Measurements from ENCODE around the gene SHROOM1. TPM values are rescaled to one million over a fixed set of nuclear protein-coding genes. Genes with fewer than 3 reads are reported as not detected.

The SHROOM1 gene
- total and polyA plus RNA-seq, 2 donors (not counting 3 experiments of a cell fraction or from before 2014, with no cell fraction given), result 12.8 to 20.9 TPM

- no peak overlapping the region for H3K27ac ChIP-seq (ENCODE audit: insufficient read depth, low read depth, low read length)
- no peaks in the 10 kb centered on the region for H3K27me3 ChIP-seq (ENCODE audit: control insufficient read depth in 2 of 2, insufficient read depth in 2 of 2, low read length in 2 of 2)
- TF ChIP-seq FOS (IDR thresholded peaks at IDR 0.05; ENCODE audit: borderline replicate concordance, insufficient read depth, low read length), result no peak
- TF ChIP-seq JUN (IDR thresholded peaks at IDR 0.05; ENCODE audit: borderline replicate concordance, insufficient read depth, insufficient read length, low read depth), result no peak
- TF ChIP-seq MYC (IDR thresholded peaks at IDR 0.05; ENCODE audit: low read depth, low read length), result no peak
- no peak for TF ChIP-seq POLR2AphosphoS5 (IDR thresholded peaks at IDR 0.05; ENCODE audit: insufficient read depth, low read depth, low read length)
- TF ChIP-seq POLR2A (IDR thresholded peaks at IDR 0.05; ENCODE audit: low read depth, low read length), result no peak
- TF ChIP-seq EZH2 (IDR thresholded peaks at IDR 0.05; ENCODE audit: borderline replicate concordance, low read depth, low read length, severe bottlenecking), result no peak
- no peak for TF ChIP-seq GATA2 (IDR thresholded peaks at IDR 0.05; ENCODE audit: insufficient read depth, insufficient read length, low read depth, low read length)
- no peak for TF ChIP-seq MAX (IDR thresholded peaks at IDR 0.05; ENCODE audit: insufficient read depth, insufficient read length)
- TF ChIP-seq, protein P1, sequence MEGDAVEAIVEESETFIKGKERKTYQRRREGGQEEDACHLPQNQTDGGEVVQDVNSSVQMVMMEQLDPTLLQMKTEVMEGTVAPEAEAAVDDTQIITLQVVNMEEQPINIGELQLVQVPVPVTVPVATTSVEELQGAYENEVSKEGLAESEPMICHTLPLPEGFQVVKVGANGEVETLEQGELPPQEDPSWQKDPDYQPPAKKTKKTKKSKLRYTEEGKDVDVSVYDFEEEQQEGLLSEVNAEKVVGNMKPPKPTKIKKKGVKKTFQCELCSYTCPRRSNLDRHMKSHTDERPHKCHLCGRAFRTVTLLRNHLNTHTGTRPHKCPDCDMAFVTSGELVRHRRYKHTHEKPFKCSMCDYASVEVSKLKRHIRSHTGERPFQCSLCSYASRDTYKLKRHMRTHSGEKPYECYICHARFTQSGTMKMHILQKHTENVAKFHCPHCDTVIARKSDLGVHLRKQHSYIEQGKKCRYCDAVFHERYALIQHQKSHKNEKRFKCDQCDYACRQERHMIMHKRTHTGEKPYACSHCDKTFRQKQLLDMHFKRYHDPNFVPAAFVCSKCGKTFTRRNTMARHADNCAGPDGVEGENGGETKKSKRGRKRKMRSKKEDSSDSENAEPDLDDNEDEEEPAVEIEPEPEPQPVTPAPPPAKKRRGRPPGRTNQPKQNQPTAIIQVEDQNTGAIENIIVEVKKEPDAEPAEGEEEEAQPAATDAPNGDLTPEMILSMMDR (IDR thresholded peaks at IDR 0.05; ENCODE audit: extremely low read depth in 1 of 2, insufficient read depth in 1 of 2, low read depth in 1 of 2, low read length in 2 of 2), result no peak
- H3K4me2 ChIP-seq (ENCODE audit: insufficient read depth, low read length), result peak overlapping the region; percentile 72
- no peak overlapping the region for H2AFZ ChIP-seq (ENCODE audit: low read depth, low read length)
- H3K9me1 ChIP-seq (replicated peaks; ENCODE audit: control insufficient read depth, extremely low read depth, insufficient read depth, low read length), result no peaks in the 10 kb centered on the region
- intact Hi-C loops (cut with micrococcal nuclease) (no loop called here), dilution Hi-C loops (cut with MboI; ENCODE audit: extremely low pct_ligation_motif_present, low sequenced_read_pairs) (no loop called here)
- no peaks in the 10 kb centered on the region for H4K20me1 ChIP-seq (replicated peaks; ENCODE audit: control insufficient read depth, extremely low read depth, insufficient read depth, low read length)
- FAIRE-seq, result no peak
- H3K79me2 ChIP-seq (ENCODE audit: control insufficient read depth, insufficient read depth, low read length), result peaks cover 46% of the 10 kb centered on the region
- POLR2A ChIA-PET, result no interaction called here
- no peak for DNase-seq (ENCODE audit: low read depth, low spot score)
- peaks cover 28% of the 10 kb centered on the region for H3K4me1 ChIP-seq (ENCODE audit: control insufficient read depth, extremely low read depth, insufficient read depth, low read length)
- no peak overlapping the region for H3K9ac ChIP-seq (replicated peaks; ENCODE audit: extremely low read depth, insufficient read depth, low read length)
- H3K4me3 ChIP-seq (replicated peaks in 1 of 3; ENCODE audit: insufficient read depth in 1 of 3, low read depth in 1 of 3, low read length in 3 of 3), result peak overlapping the region in 1 of 3 experiments; percentile 62
- CTCF ChIA-PET, result interaction anchor here (1.0 to 3.0 kb wide), 6 partner anchors 20 to 389 kb away, joined by 3 to 19 read pairs (median 4); partner anchors contain the start of gene CCNI2
- no peaks in the 10 kb centered on the region for H3K9me3 ChIP-seq (replicated peaks; ENCODE audit: control insufficient read depth, insufficient read depth, low read length)
- no peaks in the 10 kb centered on the region for H3K36me3 ChIP-seq (ENCODE audit: control insufficient read depth in 2 of 2, extremely low read depth in 1 of 2, insufficient read depth in 2 of 2, low read length in 2 of 2)
- TSS peak; percentile 35 for BruUV-seq (replicated peaks)
Measured at GRCh38 chr5:132775476-132775961, 54.9 kb downstream of the SHROOM1 start.
